ENCODE results near the gene SLC23A1. TPM values are rescaled to one million over a fixed set of nuclear protein-coding genes. Genes with fewer than 3 reads are reported as not detected.
"Not testable (repeated sequence)": the region's sequence is repeated elsewhere in the genome, so short reads cannot be mapped to it uniquely, and the experiment has no call there.

Gene SLC23A1
- total RNA-seq, 4 donors from 2014 or later: not detected

GRCh38 chr5:139389701-139390638, 6.9 kb upstream of the SLC23A1 start, which contains the start of gene MZB1:
Gene MZB1 (minus strand): TSS chr5:139389913. CDS start chr5:139389856, 57 bp downstream.
- TF ChIP-seq CTCF (IDR thresholded peaks at IDR 0.05): no peak
- DNase-seq (ENCODE audit: low spot score): no peak
- ATAC-seq (ENCODE audit: low FRiP score): no peak

- no peak for TF ChIP-seq CTCF (IDR thresholded peaks at IDR 0.05)
- peak; percentile 16 for ATAC-seq (ENCODE audit: low FRiP score)
- no peak for DNase-seq (ENCODE audit: low spot score)
Measured at GRCh38 chr5:139388198-139388821, 5.2 kb upstream of the SLC23A1 start.

- ATAC-seq (ENCODE audit: low FRiP score): no peak
- DNase-seq (ENCODE audit: low spot score): no peak
- no peak for TF ChIP-seq CTCF (IDR thresholded peaks at IDR 0.05)
Measured at GRCh38 chr5:139387611-139388197, 4.6 kb upstream of the SLC23A1 start.

GRCh38 chr5:139386956-139387355, 3.9 kb upstream of the SLC23A1 start:
- not testable (repeated sequence) for DNase-seq (ENCODE audit: low spot score); ATAC-seq (ENCODE audit: low FRiP score)

GRCh38 chr5:139386050-139386438, 2.9 kb upstream of the SLC23A1 start:
- ATAC-seq (ENCODE audit: low FRiP score): no peak
- TF ChIP-seq CTCF (IDR thresholded peaks at IDR 0.05): no peak
- no peak for DNase-seq (ENCODE audit: low spot score)

GRCh38 chr5:139385061-139386049, 2.3 kb upstream of the SLC23A1 start:
- DNase-seq (ENCODE audit: low spot score): no peak
- no peak for ATAC-seq (ENCODE audit: low FRiP score)
- no peak for TF ChIP-seq CTCF (IDR thresholded peaks at IDR 0.05)

Measured in omental fat pad (tissue), 4 donors.